MM.1S (cell line): ENCODE data around the gene BABAM1.

Experiments used
- DNase-seq: peaks from one replicate; pipeline ENCODE4 v3.0.0-alpha.2; 2015
- H2AFZ ChIP-seq: fragments of 300-600 bp; sonication (generic); 2 replicates; pipeline ENCODE4 v1.6.0; 2016; ENCODE audit warnings: antibody characterized with exemption, low read length
- H3F3A ChIP-seq: fragments of 300-600 bp; sonication (generic); 2 replicates; pipeline ENCODE4 v1.6.1; 2016; ENCODE audit warnings: mild to moderate bottlenecking, antibody characterized with exemption, low read length, moderate library complexity, mixed read lengths; ENCODE audit not compliant: insufficient read depth
- H3K27ac ChIP-seq: fragments of 300-600 bp; sonication (generic); 2 replicates; pipeline ENCODE4 v1.5.1; 2016; ENCODE audit warnings: mild to moderate bottlenecking, low read length
- H3K27me3 ChIP-seq: fragments of 300-600 bp; sonication (generic); replicated peaks from 2 replicates; pipeline ENCODE4 v1.6.0; 2016; ENCODE audit warnings: low read length; ENCODE audit not compliant: insufficient read depth
- H3K36me3 ChIP-seq: fragments of 300-600 bp; sonication (generic); replicated peaks from 2 replicates; pipeline ENCODE4 v1.6.1; 2016; ENCODE audit warnings: mild to moderate bottlenecking, low read length, mixed read lengths; ENCODE audit not compliant: insufficient read depth
- H3K4me1 ChIP-seq: fragments of 300-600 bp; sonication (generic); 2 replicates; pipeline ENCODE4 v1.6.1; 2016; ENCODE audit warnings: low read length, mixed read lengths
- H3K4me2 ChIP-seq: fragments of 300-600 bp; sonication (generic); 2 replicates; pipeline ENCODE4 v1.6.0; 2016; ENCODE audit warnings: low read depth, low read length
- H3K4me3 ChIP-seq: fragments of 300-600 bp; sonication (generic); 2 replicates; pipeline ENCODE4 v1.5.1; 2016; ENCODE audit warnings: low read length, mixed read lengths
- H3K79me2 ChIP-seq: fragments of 300-600 bp; sonication (generic); 2 replicates; pipeline ENCODE4 v1.6.1; 2016; ENCODE audit warnings: mixed run types, low read length, mixed read lengths
- H3K9ac ChIP-seq: fragments of 300-600 bp; sonication (generic); 2 replicates; pipeline ENCODE4 v1.6.1; 2016; ENCODE audit warnings: low read length, mixed read lengths
- H3K9me2 ChIP-seq: fragments of 300-600 bp; sonication (generic); replicated peaks from 2 replicates; pipeline ENCODE4 v1.6.1; 2016; ENCODE audit warnings: mild to moderate bottlenecking, low read length, mixed read lengths; ENCODE audit not compliant: insufficient read depth
- H3K9me3 ChIP-seq: fragments of 300-600 bp; sonication (generic); replicated peaks from 2 replicates; pipeline ENCODE4 v1.6.1; 2016; ENCODE audit warnings: mild to moderate bottlenecking, low read length, mixed read lengths; ENCODE audit not compliant: insufficient read depth
- H4K20me1 ChIP-seq: fragments of 300-600 bp; sonication (generic); 2 replicates; pipeline ENCODE4 v1.6.1; 2016; ENCODE audit warnings: mild to moderate bottlenecking, low read length, moderate library complexity, mixed read lengths; ENCODE audit not compliant: insufficient read depth
- EZH2 ChIP-seq: fragments of 300-600 bp; sonication (generic); optimal IDR thresholded peaks from 2 replicates; pipeline ENCODE3; 2017; ENCODE audit warnings: low read depth, mild to moderate bottlenecking, antibody characterized with exemption, low read length, mixed read lengths
- EZH2phosphoT487 ChIP-seq: fragments of 300-600 bp; sonication (generic); IDR thresholded peaks from 2 replicates; pipeline ENCODE4 v1.6.1; 2018; ENCODE audit warnings: antibody characterized with exemption, low read length
- TF ChIP-seq, protein P1 (sequence below): fragments of 300-600 bp; sonication (generic); IDR thresholded peaks from 2 replicates; pipeline ENCODE4 v1.5.1; 2016; ENCODE audit warnings: antibody characterized with exemption, low read length, mixed read lengths

BABAM1 gene

GRCh38 chr19:17326595-17326966, 59.3 kb downstream of the BABAM1 start:
- Histone ChIP-seq H3K4me1 (no peaks in the 10 kb centered on the region), H3K27ac (no peak overlapping the region), H3F3A (0 out of 2 replicates have a peak, but pooled peaks cover 3% of the 10 kb centered on the region), H3K27me3 (peaks cover 38% of the 10 kb centered on the region), H3K4me3 (no peak overlapping the region), H3K9ac (no peak overlapping the region), H2AFZ (no peak overlapping the region), H4K20me1 (no peaks in the 10 kb centered on the region), H3K9me3 (no peaks in the 10 kb centered on the region), H3K79me2 (no peaks in the 10 kb centered on the region), H3K36me3 (no peaks in the 10 kb centered on the region), H3K4me2 (no peak overlapping the region), H3K9me2 (no peaks in the 10 kb centered on the region)
- TF ChIP-seq, protein P1, sequence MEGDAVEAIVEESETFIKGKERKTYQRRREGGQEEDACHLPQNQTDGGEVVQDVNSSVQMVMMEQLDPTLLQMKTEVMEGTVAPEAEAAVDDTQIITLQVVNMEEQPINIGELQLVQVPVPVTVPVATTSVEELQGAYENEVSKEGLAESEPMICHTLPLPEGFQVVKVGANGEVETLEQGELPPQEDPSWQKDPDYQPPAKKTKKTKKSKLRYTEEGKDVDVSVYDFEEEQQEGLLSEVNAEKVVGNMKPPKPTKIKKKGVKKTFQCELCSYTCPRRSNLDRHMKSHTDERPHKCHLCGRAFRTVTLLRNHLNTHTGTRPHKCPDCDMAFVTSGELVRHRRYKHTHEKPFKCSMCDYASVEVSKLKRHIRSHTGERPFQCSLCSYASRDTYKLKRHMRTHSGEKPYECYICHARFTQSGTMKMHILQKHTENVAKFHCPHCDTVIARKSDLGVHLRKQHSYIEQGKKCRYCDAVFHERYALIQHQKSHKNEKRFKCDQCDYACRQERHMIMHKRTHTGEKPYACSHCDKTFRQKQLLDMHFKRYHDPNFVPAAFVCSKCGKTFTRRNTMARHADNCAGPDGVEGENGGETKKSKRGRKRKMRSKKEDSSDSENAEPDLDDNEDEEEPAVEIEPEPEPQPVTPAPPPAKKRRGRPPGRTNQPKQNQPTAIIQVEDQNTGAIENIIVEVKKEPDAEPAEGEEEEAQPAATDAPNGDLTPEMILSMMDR = no peak
- TF ChIP-seq EZH2phosphoT487 = no peak
- no peak for TF ChIP-seq EZH2
- DNase-seq = no peak

DNA sequence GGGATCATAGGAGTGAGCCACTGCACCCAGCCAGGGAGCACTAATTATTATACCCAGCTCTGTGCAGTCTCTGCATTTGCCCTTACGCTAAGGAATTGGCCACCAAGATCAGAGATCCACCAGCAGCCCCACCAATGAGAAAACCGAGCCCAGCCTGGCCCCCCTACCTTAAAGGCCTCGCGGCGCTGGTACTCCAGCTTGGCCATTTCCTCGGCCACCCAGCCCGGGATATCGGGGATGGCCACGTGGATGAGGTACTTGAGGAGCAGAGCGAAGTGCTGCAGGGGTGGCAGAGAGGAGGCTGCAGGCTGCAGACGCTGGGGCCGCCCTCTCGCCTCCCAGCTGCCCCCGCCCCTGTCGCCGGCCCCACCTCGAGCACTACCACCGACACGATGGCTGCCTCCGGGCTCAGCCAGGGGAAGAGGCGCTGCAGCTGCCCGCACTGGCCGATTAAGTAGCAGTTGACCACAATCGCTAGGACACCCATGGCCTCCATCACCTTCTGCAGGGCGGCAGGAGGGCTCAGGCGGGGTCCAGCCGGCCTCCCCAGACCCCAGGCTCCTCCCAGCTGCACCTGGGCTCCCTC, 59.9 kb downstream of the BABAM1 start:
- no peaks in the 10 kb centered on the region for H3K9me3 ChIP-seq
- no peaks in the 10 kb centered on the region for H3K4me1 ChIP-seq
- no peak overlapping the region for H3K27ac ChIP-seq
- no peak overlapping the region for H3K4me3 ChIP-seq
- no peak overlapping the region for H3K4me2 ChIP-seq
- no peaks in the 10 kb centered on the region for H3K36me3 ChIP-seq
- no peaks in the 10 kb centered on the region for H3K79me2 ChIP-seq
- H2AFZ ChIP-seq = no peak overlapping the region
- H4K20me1 ChIP-seq = no peaks in the 10 kb centered on the region
- DNase-seq = no peak
- H3K9ac ChIP-seq = no peak overlapping the region
- peaks cover 38% of the 10 kb centered on the region for H3K27me3 ChIP-seq
- H3F3A ChIP-seq = 0 out of 2 replicates have a peak, but pooled peaks cover 3% of the 10 kb centered on the region
- TF ChIP-seq EZH2 = no peak
- TF ChIP-seq EZH2phosphoT487 = no peak
- TF ChIP-seq, protein P1 = no peak
- no peaks in the 10 kb centered on the region for H3K9me2 ChIP-seq

- Histone ChIP-seq H3K4me3 (no peak overlapping the region), H3K4me1 (no peaks in the 10 kb centered on the region), H3K9ac (no peak overlapping the region), H3K36me3 (no peaks in the 10 kb centered on the region), H4K20me1 (no peaks in the 10 kb centered on the region), H3F3A (0 out of 2 replicates have a peak, but pooled peaks cover 3% of the 10 kb centered on the region), H3K9me2 (no peaks in the 10 kb centered on the region), H3K27me3 (peaks cover 38% of the 10 kb centered on the region), H3K4me2 (peak overlapping the region; percentile 24; the same call in 1 of the 2 replicates), H3K27ac (no peak overlapping the region), H3K9me3 (no peaks in the 10 kb centered on the region), H3K79me2 (no peaks in the 10 kb centered on the region), H2AFZ (no peak overlapping the region)
- no peak for DNase-seq
- TF ChIP-seq EZH2 (no peak), EZH2phosphoT487 (no peak)
- TF ChIP-seq, protein P1 = no peak
Observed at GRCh38 chr19:17327654-17328516, 60.6 kb downstream of the BABAM1 start.
